H1 (cell line): ENCODE measurements around the gene SMARCC1. TPM values are rescaled to one million over a fixed set of nuclear protein-coding genes. Genes with fewer than 3 reads are reported as not detected.

ENCODE experiments used
- CTCF ChIA-PET: fragments of 300-600 bp; sonication (Branson Sonifier 250); formaldehyde crosslinking; loops from one replicate; lab custom pipeline; 2021; ENCODE audit not compliant: partially characterized antibody; lab: Charles Lee
- POLR2A ChIA-PET: fragments of 300-600 bp; sonication (Branson Sonifier 250); formaldehyde crosslinking; loops from one replicate; lab custom pipeline; 2021; ENCODE audit warnings: inconsistent platforms; ENCODE audit not compliant: partially characterized antibody; lab: Charles Lee
- DNase-seq, 2 experiments: peaks; one replicate each; pipeline versions ENCODE4 v3.0.0 to v3.0.0-alpha.2; 2010 to 2022; ENCODE audit warnings: low spot score in 2 of 2, low read depth in 1 of 2, mixed read lengths in 1 of 2
- FAIRE-seq: peaks from 2 replicates; lab custom pipeline; 2011; peaks lifted over from hg19 to GRCh38; lab: Jason Lieb, UNC
- H2AFZ ChIP-seq: 2 replicates; pipeline ENCODE4 v1.8.1; 2012; ENCODE audit warnings: low read length, inconsistent platforms
- H2AK5ac ChIP-seq: 2 replicates; pipeline ENCODE4 v1.6.1; 2013; ENCODE audit warnings: low read depth, low read length
- H2BK120ac ChIP-seq: replicated peaks from 2 replicates; pipeline ENCODE3; 2013; ENCODE audit warnings: low read depth, low read length, inconsistent platforms
- H2BK12ac ChIP-seq: 2 replicates; pipeline ENCODE4 v1.6.1; 2013; ENCODE audit warnings: low read depth, low read length
- H2BK15ac ChIP-seq: 2 replicates; pipeline ENCODE4 v1.6.1; 2013; ENCODE audit warnings: low read length
- H2BK20ac ChIP-seq: 2 replicates; pipeline ENCODE4 v1.6.1; 2013; ENCODE audit warnings: low read length
- H2BK5ac ChIP-seq: 2 replicates; pipeline ENCODE4 v1.6.1; 2013; ENCODE audit warnings: low read depth, low read length
- H3K14ac ChIP-seq: 2 replicates; pipeline ENCODE4 v1.6.1; 2013; ENCODE audit warnings: inconsistent platforms; ENCODE audit not compliant: insufficient read length
- H3K18ac ChIP-seq: 2 replicates; pipeline ENCODE4 v1.6.1; 2013; ENCODE audit warnings: low read length; ENCODE audit errors: extremely low read depth
- H3K23ac ChIP-seq: 2 replicates; pipeline ENCODE4 v1.6.1; 2013; ENCODE audit warnings: inconsistent platforms; ENCODE audit not compliant: insufficient read length
- H3K23me2 ChIP-seq: 2 replicates; pipeline ENCODE4 v1.6.1; 2013; ENCODE audit warnings: low read depth, low read length
- H3K27ac ChIP-seq: 2 replicates; pipeline ENCODE4 v1.6.1; 2011; ENCODE audit warnings: low read depth, low read length, inconsistent platforms
- H3K27me3 ChIP-seq, 4 experiments: replicated peaks in 1 of 4; 1 replicate in 1 of 4; 2 replicates in 3 of 4; pipeline versions ENCODE4 v1.6.1 to v1.8.1; 2011 to 2013; ENCODE audit warnings: low read length in 3 of 4, mild to moderate bottlenecking in 3 of 4, inconsistent platforms in 2 of 4, mixed read lengths in 2 of 4, moderate library complexity in 1 of 4; ENCODE audit not compliant: control insufficient read depth in 3 of 4, insufficient read depth in 3 of 4; ENCODE audit errors: extremely low read depth in 1 of 4
- H3K36me3 ChIP-seq, 4 experiments: 2 replicates each; pipeline versions ENCODE4 v1.6.1 to v1.8.1; 2011 to 2013; ENCODE audit warnings: mild to moderate bottlenecking in 4 of 4, low read length in 3 of 4, moderate library complexity in 2 of 4, control low read depth in 1 of 4, inconsistent platforms in 1 of 4; ENCODE audit not compliant: insufficient read depth in 4 of 4, control insufficient read depth in 2 of 4
- H3K4ac ChIP-seq: replicated peaks from 2 replicates; pipeline ENCODE3; 2013; ENCODE audit warnings: low read length, low read depth, mixed read lengths, inconsistent platforms; ENCODE audit not compliant: insufficient read length
- H3K4me1 ChIP-seq, 4 experiments: replicated peaks in 1 of 4; 1 replicate in 1 of 4; 2 replicates in 3 of 4; pipeline versions ENCODE4 v1.6.1 to v1.8.1; 2011 to 2013; ENCODE audit warnings: low read length in 3 of 4, inconsistent platforms in 2 of 4, mixed read lengths in 1 of 4; ENCODE audit not compliant: insufficient read depth in 4 of 4, control insufficient read depth in 3 of 4
- H3K4me2 ChIP-seq, 2 experiments: 2 replicates each; pipeline versions ENCODE4 v1.6.1 to v1.8.1; 2011 to 2013; ENCODE audit warnings: low read depth in 2 of 2, low read length in 2 of 2, control low read depth in 1 of 2, inconsistent platforms in 1 of 2, mild to moderate bottlenecking in 1 of 2; ENCODE audit not compliant: insufficient read depth in 1 of 2
- H3K4me3 ChIP-seq, 4 experiments: fragments of 200-600, 300-600 bp in 1 of 4; sonication (generic), shearing (Covaris generic), sonication (Bioruptor Twin) in 1 of 4; 2 replicates each; pipeline versions ENCODE4 v1.5.1 to v1.8.1; 2011 to 2016; ENCODE audit warnings: low read length in 4 of 4, low read depth in 3 of 4, control low read depth in 2 of 4, inconsistent platforms in 2 of 4, mild to moderate bottlenecking in 2 of 4, mixed read lengths in 1 of 4, moderate library complexity in 1 of 4; ENCODE audit not compliant: insufficient read depth in 2 of 4; ENCODE audit errors: extremely low read depth in 1 of 4
- H3K56ac ChIP-seq: replicated peaks from 2 replicates; pipeline ENCODE3; 2013; ENCODE audit warnings: low read depth, mild to moderate bottlenecking, mixed read lengths, low read length, inconsistent platforms; ENCODE audit not compliant: insufficient read length
- H3K79me1 ChIP-seq: 2 replicates; pipeline ENCODE4 v1.6.1; 2013; ENCODE audit warnings: low read depth, low read length, control low read depth
- H3K79me2 ChIP-seq, 2 experiments: 2 replicates each; pipeline versions ENCODE4 v1.6.1 to v1.8.1; 2012 to 2013; ENCODE audit warnings: low read length in 2 of 2, mild to moderate bottlenecking in 2 of 2, inconsistent platforms in 1 of 2; ENCODE audit not compliant: insufficient read depth in 2 of 2, control insufficient read depth in 1 of 2
- H3K9ac ChIP-seq, 4 experiments: replicated peaks in 1 of 4; 1 replicate in 1 of 4; 2 replicates in 3 of 4; pipeline versions ENCODE4 v1.6.1 to v1.8.1; 2011 to 2013; ENCODE audit warnings: low read depth in 3 of 4, low read length in 3 of 4, control low read depth in 2 of 4, mild to moderate bottlenecking in 2 of 4, moderate library complexity in 2 of 4, inconsistent platforms in 1 of 4; ENCODE audit errors: extremely low read depth in 1 of 4
- H3K9me3 ChIP-seq, 2 experiments: 2 replicates each; pipeline versions ENCODE4 v1.6.1 to v1.8.1; 2012 to 2013; ENCODE audit warnings: mild to moderate bottlenecking in 2 of 2, moderate library complexity in 2 of 2, control low read depth in 1 of 2, inconsistent platforms in 1 of 2, low read depth in 1 of 2, low read length in 1 of 2, mixed read lengths in 1 of 2; ENCODE audit not compliant: insufficient read depth in 2 of 2
- H4K20me1 ChIP-seq, 2 experiments: replicated peaks in 1 of 2; 2 replicates each; pipeline versions ENCODE3 to v1.8.1; 2011 to 2013; ENCODE audit warnings: inconsistent platforms in 2 of 2, low read length in 2 of 2, mild to moderate bottlenecking in 1 of 2; ENCODE audit not compliant: insufficient read depth in 2 of 2, control insufficient read depth in 1 of 2
- H4K5ac ChIP-seq: 2 replicates; pipeline ENCODE4 v1.6.1; 2013; ENCODE audit warnings: low read length, low read depth, mixed read lengths, inconsistent platforms; ENCODE audit not compliant: insufficient read length
- H4K8ac ChIP-seq: 2 replicates; pipeline ENCODE4 v1.8.0; 2013; ENCODE audit warnings: mild to moderate bottlenecking, moderate library complexity, low read length, inconsistent platforms; ENCODE audit not compliant: insufficient read depth; ENCODE audit errors: extremely low read depth
- H4K91ac ChIP-seq: replicated peaks from 2 replicates; pipeline ENCODE3; 2013; ENCODE audit warnings: low read length, mixed read lengths, inconsistent platforms; ENCODE audit not compliant: insufficient read length
- CHD2 ChIP-seq: IDR thresholded peaks from 2 replicates; pipeline ENCODE4 v1.6.1; 2012; ENCODE audit warnings: low read length, improper control_type of control experiment
- FOSL1 ChIP-seq: IDR thresholded peaks from 2 replicates; pipeline ENCODE4 v1.6.1; 2011; ENCODE audit warnings: mild to moderate bottlenecking, low read depth, low read length, moderate library complexity; ENCODE audit not compliant: insufficient read depth
- JUN ChIP-seq: IDR thresholded peaks from 2 replicates; pipeline ENCODE4 v1.6.1; 2011; ENCODE audit warnings: low read depth, mild to moderate bottlenecking, improper control_type of control experiment, low read length
- MAX ChIP-seq: IDR thresholded peaks from 2 replicates; pipeline ENCODE4 v1.6.1; 2012; ENCODE audit warnings: inconsistent platforms
- NRF1 ChIP-seq: IDR thresholded peaks from 2 replicates; pipeline ENCODE4 v1.6.1; 2011; ENCODE audit warnings: mild to moderate bottlenecking, low read depth, low read length, improper control_type of control experiment
- POLR2A ChIP-seq, 2 experiments: IDR thresholded peaks; 1 replicate in 1 of 2; 2 replicates in 1 of 2; pipeline ENCODE4 v1.6.1; 2011; ENCODE audit warnings: low read depth in 2 of 2, low read length in 2 of 2, mild to moderate bottlenecking in 2 of 2; ENCODE audit errors: control extremely low read depth in 1 of 2
- RNF2 ChIP-seq: fragments of 200-900, 300-1000 bp; sonication (generic); IDR thresholded peaks from 2 replicates; pipeline ENCODE4 v1.7.1; 2016; ENCODE audit warnings: borderline replicate concordance, low read depth, mild to moderate bottlenecking, antibody characterized with exemption, low read length; ENCODE audit not compliant: poor library complexity, severe bottlenecking; ENCODE audit errors: missing control alignments
- SAP30 ChIP-seq: fragments of 300-600 bp; sonication (generic); IDR thresholded peaks from 2 replicates; pipeline ENCODE4 v1.7.1; 2012; ENCODE audit warnings: low read length, moderate library complexity, mild to moderate bottlenecking, inconsistent platforms; ENCODE audit not compliant: insufficient read depth, insufficient replicate concordance
- SIN3A ChIP-seq, 2 experiments: IDR thresholded peaks in 1 of 2; conservative IDR thresholded peaks in 1 of 2; 2 replicates each; pipeline ENCODE4 v1.6.1; 2011 to 2012; ENCODE audit warnings: low read length in 2 of 2, improper control_type of control experiment in 1 of 2, low read depth in 1 of 2, mild to moderate bottlenecking in 1 of 2
- TEAD4 ChIP-seq: IDR thresholded peaks from 2 replicates; pipeline ENCODE4 v1.6.1; 2012; ENCODE audit warnings: low read depth, low read length, inconsistent platforms, mixed read lengths
- WGBS, 2 experiments: shearing (Covaris generic) in 1 of 2; methylation state at CpG; one replicate each; pipeline versions ENCODE4 v1.1.6 to v1.1.7; 2013 to 2015; ENCODE audit warnings: low lambda C conversion rate in 2 of 2, mixed read lengths in 2 of 2, inconsistent platforms in 1 of 2, low coverage in 1 of 2, missing lambda C conversion rate in 1 of 2; ENCODE audit not compliant: insufficient replicate concordance in 2 of 2, insufficient coverage in 1 of 2, insufficient read length in 1 of 2; ENCODE audit errors: extremely low coverage in 1 of 2, missing lambda C conversion rate in 1 of 2; 5-methylcytosine and 5-hydroxymethylcytosine counted together
- polyA plus RNA-seq, 7 experiments: library from polyadenylated mRNA; depleted of rRNA in 3 of 7; stranded (reverse) in 5 of 7; unstranded in 2 of 7; fragments of >200 nt in 5 of 7; fragments of 200-250 nt in 2 of 7; gene quantifications; 1 replicate in 5 of 7; 2 replicates in 1 of 7; 4 replicates in 1 of 7; pipeline versions ENCODE4 v1.2.1 to v1.2.3, GENCODE V29; 2011 to 2013; ENCODE audit warnings: missing spikeins in 2 of 7, mixed read lengths in 2 of 7
- total RNA-seq: library from RNA; stranded (reverse); fragmentation: NEBNext Ultra II Directional; extraction: Animal tissue kit (Norgen Biotek cat#: 25700); gene quantifications from 2 replicates; pipeline ENCODE4 v1.2.1, GENCODE V29; 2021

SMARCC1 gene
- total and polyA plus RNA-seq, 2 of the 8 experiments (the other 6 are each of a cell fraction or from before 2014, with no cell fraction given): 64.1 to 335 TPM

GRCh38 chr3:47658444-47658843 lies 123.2 kb downstream of the SMARCC1 start:
- H3K9me3 ChIP-seq: 0 out of 4 replicates have a peak, but pooled peaks cover 0 to 3% of the 10 kb centered on the region in 2 experiments
- CTCF ChIA-PET: no interaction called here
- FAIRE-seq: no peak
- no peak overlapping the region for H3K18ac ChIP-seq
- no peak overlapping the region for H3K23ac ChIP-seq
- no peak overlapping the region for H3K4me2 ChIP-seq
- no peak overlapping the region for H3K14ac ChIP-seq
- H3K79me2 ChIP-seq: peaks cover 0 to 73% of the 10 kb centered on the region in 2 experiments; a peak in 3 of 4 replicates
- H2BK15ac ChIP-seq: no peak overlapping the region
- no peak overlapping the region for H2BK120ac ChIP-seq
- TF ChIP-seq JUN (no peak), RNF2 (no peak), NRF1 (no peak), TEAD4 (no peak), SIN3A (conservative IDR thresholded peaks at IDR 0.05 in 1 of 2, IDR thresholded peaks at IDR 0.05 in 1 of 2; ENCODE audit: low read depth in 1 of 2, low read length in 2 of 2) (no peak), CHD2 (no peak), MAX (no peak), FOSL1 (no peak), SAP30 (no peak), POLR2A (IDR thresholded peaks at IDR 0.05; ENCODE audit: control extremely low read depth in 1 of 2, low read depth in 2 of 2, low read length in 2 of 2) (no peak)
- TF ChIP-seq, all 59 proteins: peak for 0
- no peak overlapping the region for H4K5ac ChIP-seq
- no peak overlapping the region for H3K4ac ChIP-seq
- peaks cover 20 to 56% (median 33%) of the 10 kb centered on the region in 4 experiments for H3K36me3 ChIP-seq
- H3K79me1 ChIP-seq: peaks cover 4% of the 10 kb centered on the region
- H3K9ac ChIP-seq: no peak overlapping the region
- POLR2A ChIA-PET: no interaction called here
- WGBS, 2 experiments: 87% methylated on average over 1 of the region's 1 CpG; no CpG with 5 or more reads in 1 of the 2 experiments
- H4K8ac ChIP-seq: no peak overlapping the region
- no peak for DNase-seq
- no peak overlapping the region for H2BK12ac ChIP-seq
- H3K4me3 ChIP-seq: no peak overlapping the region
- H3K27me3 ChIP-seq: no peaks in the 10 kb centered on the region
- H2AK5ac ChIP-seq: no peak overlapping the region
- no peak overlapping the region for H2AFZ ChIP-seq
- no peak overlapping the region for H3K56ac ChIP-seq
- H3K27ac ChIP-seq: no peak overlapping the region
- no peak overlapping the region for H2BK20ac ChIP-seq
- no peak overlapping the region for H4K91ac ChIP-seq
- H2BK5ac ChIP-seq: no peak overlapping the region
- H4K20me1 ChIP-seq: peaks cover 1 to 4% of the 10 kb centered on the region in 2 experiments
- H3K4me1 ChIP-seq: no peaks in the 10 kb centered on the region
- H3K23me2 ChIP-seq: no peaks in the 10 kb centered on the region
